GM18858 (cell line): ENCODE data around the gene CRMP1.
"Not testable (repeated sequence)": the region's sequence is repeated elsewhere in the genome, so short reads cannot be mapped to it uniquely, and the experiment has no call there.

Experiments
- ATAC-seq: cut with Tn5 transposase; IDR thresholded peaks from one replicate; pipeline ENCODE4 v1.9.1; 2021; ENCODE audit not compliant: unreplicated experiment

Gene CRMP1

DNA sequence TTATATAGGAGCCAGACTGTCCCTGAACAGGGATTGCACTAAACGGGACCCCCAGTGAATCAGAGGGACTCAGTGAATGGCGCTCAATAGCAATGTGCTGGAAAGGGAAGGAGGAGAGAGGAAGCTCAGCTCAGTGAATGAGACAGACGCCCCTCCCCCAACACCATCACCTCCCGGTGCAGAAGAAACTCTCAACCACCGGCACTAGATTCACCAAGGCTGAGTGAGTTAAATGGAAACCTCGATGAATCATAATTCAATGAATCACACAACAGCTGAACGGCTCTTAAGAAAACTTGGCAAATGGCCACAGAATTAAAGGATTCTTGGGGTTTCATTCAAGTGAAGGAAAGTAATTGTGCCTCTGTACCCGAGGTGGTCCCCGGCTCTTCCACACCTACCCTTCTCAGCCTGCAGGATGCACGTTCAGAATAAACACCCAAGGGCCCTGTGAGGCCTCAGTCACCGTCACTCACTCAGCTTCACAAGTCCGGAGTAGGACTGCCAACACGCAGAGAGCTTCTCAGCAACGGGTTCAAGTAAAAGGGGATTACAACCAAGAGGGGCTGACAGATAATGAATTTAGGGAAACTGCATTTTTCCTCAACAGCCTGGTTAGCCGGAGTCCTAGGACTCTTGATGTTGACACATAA lies 29.3 kb downstream of the CRMP1 start:
- no peak for ATAC-seq

DNA sequence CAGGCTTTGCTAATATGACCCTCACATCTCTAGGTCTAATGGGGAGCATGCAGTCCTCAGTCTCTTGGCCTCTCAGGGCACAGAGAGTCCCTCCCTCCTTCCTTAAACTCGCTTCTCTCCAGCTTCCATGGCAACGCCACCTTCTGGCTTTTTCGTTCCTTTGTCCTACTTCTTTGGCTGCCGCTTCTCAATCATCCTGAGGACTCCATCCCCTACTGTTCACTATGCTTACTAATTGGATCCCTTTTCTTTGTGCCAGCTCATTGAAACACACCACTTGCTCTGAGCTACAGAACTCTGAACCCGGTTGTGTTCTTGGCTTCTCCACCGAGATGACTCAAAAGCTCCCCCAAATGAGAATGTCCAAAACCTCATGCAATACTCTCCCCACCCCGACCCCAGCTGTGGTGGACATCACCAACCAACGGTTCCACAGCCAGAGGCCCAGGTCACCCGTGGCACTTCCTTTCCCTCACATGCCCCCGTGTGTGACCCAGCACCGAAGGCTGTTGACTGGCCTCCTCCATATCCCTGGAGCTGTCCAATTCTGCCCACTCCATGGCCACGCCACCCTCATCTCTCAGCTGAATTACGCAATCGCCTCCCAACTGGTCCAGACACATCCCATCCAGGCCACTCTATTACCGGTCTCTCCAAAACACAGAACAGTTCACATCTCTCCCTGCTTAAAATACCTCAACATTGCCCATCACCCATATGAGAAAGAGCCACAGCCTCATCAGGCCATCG lies 34.7 kb downstream of the CRMP1 start:
- no peak for ATAC-seq

DNA sequence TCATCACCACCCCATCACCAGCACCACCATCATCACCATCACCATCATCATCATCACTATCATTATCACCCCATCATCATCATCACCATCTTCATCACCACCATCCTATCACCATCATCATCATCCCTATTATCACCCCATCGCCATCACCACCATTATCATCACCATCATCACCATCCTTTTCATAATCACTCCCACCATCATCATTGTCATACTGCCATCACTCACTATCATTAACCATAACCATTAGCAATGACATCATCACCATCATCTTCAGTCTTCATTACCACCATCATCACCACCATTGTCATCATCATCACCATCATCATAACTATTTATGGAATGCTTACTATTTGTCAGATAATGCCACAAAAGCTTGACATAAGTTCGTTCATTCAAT lies 35.7 kb downstream of the CRMP1 start:
- no peak for ATAC-seq

DNA sequence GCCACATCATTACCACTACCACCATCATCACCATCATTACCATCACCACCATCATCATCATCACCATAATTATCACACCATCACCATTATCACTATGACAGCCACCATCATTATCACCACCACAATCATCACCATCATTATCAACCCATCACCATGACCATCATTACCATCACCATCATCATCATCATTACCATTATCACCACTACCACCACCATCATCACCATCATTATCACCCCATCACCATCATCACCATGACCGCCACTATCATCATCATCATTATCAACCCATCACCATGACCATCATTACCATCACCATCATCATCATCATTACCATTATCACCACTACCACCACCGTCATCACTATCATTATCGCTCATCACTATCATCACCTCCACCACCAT lies 36.5 kb downstream of the CRMP1 start:
- not testable (repeated sequence) for ATAC-seq

DNA sequence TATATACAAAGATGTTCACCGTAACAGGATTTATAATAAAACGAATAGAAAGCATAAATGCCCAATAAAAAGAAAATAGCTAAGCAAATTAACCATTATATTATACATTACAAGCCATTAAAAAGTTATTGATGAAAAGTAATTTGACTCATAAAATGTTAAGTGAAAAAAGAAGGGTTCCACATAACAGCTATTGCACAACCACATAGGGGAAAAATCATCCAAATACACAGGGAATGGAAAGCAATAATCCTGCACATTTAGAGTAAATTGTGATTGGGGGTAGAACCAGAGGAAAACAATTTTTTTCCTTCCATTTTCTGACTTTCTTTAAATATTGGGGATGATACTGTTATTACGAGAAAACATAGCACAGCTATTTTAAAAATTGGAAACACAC lies 38.0 kb downstream of the CRMP1 start:
- ATAC-seq: no peak

DNA sequence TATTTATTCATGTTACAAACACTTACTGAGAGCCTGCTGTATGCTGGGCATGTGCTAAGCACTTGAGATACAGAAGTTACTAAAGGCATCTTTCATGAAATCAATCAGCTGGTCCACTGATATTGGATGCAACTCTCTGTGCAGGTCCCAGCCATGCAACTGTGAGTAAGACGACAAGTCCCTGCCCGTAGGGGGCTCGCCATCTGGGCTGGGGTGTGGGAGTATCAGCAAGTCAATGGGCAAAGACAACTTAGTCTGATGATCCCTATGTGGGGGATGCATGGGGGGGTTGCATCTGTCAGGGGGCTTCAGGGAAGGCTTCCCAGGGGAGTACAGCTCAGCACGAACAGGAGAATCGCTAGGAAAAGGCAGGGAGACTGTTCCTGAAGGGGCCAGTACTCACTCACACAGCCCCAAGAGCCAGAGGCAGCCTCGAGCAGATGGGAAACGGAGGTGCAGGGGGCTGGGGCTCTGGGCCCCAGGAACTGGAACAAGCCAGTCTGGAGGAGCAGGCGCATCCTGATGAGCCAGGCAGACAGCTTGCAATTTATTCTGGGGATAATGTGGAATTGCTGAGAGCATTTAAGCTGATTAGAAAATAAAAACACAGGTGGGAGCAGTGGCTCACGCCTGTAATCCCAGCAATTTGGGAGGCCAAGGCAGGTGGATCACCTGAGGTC lies 40.2 kb downstream of the CRMP1 start:
- ATAC-seq: no peak

DNA sequence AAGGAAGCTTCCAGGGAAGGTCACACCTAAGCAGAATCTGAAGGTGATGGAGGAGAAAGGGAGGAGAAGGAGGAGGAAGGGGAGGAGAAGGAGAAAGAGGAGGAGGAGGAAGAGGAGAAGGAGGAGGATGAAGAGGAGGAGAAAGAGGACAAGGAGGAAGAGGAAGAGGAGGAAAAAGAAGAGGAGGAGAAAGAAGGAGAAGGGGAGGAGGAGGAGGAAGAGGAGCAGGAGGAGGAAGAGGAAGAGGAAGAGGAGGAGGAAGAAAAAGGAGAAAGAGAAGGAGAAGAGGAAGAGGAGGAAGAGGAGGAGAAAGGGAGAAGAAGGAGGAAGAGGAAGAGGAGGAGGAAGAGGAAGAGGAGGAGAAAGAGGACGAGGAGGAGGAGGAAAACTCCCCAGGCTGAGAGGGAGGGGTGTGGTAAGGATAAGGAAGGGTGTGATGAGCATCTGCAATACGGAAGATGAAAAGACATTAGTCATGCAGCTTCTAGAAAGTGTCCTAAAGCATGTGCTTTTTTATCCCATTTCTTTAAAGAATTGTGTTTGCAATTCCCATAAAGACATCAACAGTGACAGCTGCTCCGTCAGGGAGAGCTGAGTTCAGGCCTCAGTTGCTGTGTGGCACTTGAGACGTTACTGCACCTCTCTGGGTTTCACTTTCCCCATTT lies 41.1 kb downstream of the CRMP1 start:
- no peak for ATAC-seq

DNA sequence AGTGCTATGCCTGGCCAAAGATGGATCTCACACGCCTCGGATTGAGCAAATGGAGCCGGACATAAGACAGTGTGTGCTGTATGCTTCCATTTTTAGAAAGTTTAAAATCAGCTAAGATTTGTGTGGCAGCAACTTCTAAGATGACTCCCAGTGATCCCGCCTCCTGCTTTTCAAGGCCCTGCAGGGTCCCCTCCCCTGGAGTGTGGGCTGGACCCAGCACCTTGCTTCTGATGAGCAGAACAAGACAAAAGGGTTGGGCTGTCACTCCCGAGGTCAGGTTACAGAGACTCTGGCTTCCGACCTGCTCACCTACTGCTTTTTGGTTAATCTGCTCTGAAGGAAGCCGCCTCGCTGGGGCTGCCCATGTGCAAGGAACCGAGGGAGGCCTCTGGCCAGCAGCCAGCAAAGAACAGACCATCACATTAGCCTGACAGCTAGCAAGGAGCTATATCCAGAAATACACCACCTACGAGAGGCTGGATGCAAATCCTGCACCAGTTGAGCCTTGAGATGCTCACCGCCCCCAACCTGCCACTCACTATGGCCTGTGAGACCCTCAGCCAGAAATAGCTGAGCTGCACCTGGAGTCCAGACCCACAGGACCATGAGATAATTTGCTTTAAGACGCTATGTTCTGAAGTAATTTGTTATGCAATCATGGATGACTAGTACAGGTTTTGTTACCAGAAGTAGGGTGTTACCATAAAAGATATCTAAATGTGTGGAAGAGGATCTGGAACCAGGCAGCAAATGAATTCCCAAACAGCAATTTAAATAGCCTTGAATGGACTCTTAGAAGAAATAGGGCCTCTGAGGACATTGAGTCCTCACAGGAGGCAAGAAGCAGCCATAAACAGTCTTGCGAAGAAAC lies 47.6 kb downstream of the CRMP1 start:
- ATAC-seq: no peak

DNA sequence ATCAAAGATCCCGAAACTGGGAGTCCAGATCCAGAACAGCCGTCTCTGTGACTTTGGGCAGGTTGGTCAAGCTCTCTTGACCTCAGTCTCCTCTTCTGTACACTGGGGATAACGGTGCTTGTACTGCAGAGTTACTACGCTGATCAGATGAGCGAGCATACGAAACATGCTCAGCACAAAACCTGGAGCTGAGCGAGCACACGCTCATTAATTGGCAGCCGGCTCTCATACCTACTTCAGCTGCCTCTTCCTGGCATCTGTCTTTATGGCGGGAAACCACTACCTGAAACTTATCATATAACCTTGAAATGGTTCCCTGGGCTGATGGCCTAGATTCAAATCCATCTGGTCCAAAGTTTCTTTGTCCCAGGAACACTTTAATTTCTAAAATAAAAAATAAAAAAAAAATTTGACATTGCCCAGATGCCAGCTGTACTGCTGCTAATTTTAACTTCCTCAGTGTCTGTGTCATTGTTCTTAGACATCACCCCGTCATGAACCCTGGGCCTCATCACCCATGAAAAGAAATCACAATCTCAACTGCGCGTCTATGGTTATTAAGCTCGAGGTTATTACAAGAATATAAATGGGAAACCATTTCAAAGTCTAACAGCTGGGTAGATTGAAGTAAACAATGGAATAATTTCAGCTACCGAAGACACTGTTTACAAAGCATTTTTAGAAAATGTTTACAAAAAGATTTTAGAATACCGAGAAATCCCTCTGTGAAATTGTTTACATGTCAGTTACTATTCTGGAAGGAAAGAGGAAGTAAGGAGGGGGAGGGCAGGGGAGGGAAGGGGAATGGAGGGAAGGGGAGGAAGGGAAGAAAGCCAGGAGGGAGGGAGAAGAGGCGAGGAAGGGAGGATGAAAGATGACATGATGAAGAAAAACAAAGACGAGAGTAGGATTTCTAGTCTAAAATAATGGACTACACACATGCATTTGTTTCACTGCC lies 49.0 kb downstream of the CRMP1 start:
- no peak for ATAC-seq

DNA sequence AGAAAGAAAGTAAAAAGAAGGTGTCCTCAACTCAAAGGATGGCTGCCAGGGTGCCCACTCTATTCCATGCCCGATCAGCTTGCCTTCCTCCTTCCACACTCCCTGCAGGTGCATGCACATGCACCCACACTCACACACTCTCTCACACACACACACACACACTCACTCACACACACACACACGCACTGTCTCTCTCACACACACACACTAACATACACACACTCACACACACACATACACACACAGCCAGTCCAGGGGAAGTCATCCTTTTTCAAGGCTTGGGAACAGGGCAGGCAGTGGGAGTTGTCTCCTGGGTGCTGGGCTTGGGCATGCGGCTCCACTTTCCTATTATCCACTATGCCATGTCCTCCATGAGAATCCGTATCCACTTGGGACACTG lies 50.4 kb downstream of the CRMP1 start:
- no peak for ATAC-seq

DNA sequence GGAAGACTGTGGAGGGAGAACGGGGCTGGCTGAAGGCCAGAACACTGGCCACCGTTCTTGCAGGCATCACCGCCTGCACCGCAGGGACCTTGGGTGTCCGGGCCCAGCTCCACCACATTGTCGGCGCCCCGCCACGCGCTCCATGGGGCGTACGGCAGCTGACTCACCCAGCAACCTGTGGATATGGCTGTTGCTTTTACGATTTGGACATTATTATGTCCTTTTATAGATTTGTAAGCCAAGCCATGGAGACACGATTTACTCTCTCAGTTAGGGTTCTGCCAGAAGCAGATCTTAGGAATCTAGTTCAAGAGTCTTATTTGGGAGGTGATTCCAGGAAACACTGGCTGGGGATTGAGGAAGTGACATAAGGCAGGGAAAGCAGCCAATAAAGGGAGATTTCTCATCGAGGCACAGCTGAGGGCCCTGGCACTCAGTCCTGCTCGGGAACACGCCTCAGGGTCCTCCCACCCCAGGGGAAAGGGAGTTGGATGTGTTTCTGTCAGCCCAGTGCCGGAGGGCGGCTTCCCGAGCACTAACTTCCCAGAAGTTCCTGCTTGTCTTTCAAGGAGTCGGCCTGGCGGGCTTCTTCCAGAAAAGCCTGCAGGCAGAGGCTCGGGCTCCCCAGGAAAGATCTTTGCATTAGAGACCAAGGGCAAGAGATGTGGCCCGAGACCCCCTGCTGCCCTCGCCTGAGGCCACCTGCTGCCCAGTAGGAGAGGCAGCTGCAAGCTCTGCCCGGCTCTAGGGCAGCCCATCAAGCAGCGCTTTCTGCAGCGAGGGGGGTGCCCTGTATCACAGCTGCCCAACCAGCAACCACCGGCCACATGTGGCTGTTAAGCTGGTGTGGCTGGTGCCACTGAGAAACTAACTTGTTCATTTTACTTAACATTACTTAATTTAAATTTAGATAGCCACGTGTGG lies 52.9 kb downstream of the CRMP1 start:
- no peak for ATAC-seq

DNA sequence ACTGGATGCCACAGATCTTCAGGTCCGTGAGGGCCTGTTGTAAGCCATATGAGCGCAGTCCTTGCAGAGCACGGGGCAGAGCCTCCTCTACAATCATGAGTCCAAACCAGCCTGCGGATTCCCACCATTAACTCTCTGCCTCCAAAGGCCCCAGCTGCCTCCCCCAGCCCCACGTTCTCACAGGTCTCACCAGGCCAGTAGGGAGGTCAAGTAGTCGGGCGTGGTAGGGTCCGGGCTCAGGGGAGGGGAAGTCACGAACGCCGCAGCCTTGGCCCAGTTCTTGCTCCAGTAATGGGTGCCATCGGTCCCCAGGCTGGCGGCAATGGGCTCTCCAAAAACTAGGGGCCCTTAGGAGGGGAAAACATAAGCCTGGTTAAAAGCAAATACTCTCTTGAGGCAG lies 53.6 kb downstream of the CRMP1 start:
- no peak for ATAC-seq

DNA sequence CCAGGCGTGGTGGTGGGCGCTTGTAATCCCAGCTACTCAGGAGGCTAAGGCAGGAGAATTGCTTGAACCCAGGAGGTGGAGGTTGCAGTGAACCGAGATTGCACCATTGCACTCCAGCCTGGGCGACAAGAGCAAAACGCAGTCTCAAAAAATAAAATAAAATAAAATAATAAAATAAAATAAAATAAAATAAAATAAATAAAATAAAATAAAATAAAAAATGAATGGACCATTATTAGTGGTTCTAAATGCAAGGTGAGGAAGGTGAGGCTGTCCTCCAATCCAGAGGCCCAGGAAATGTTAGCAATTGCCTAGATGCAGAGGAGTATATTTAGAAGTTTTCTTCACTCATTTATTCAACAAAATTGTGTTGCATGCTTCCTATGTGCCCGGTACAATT lies 55.4 kb downstream of the CRMP1 start:
- not testable (repeated sequence) for ATAC-seq

DNA sequence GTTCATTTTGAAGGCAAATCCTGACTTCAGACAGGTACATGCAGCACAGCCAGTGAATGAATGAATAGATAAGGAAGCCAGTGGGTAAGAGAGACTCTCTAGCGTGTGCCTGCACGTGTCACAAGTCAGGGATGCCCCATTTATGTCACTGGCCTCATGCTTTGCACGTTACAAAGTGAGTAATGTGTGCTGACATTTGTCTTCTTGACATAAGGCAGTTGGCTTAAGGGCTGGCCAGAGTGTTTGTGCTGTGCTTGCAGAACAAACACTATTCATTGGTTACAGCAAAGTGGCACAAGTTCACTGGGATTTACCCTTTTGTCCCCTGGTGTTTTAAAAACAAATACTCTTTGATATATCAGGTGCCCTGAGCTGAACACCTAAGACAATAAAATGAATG lies 55.9 kb downstream of the CRMP1 start:
- ATAC-seq: no peak

DNA sequence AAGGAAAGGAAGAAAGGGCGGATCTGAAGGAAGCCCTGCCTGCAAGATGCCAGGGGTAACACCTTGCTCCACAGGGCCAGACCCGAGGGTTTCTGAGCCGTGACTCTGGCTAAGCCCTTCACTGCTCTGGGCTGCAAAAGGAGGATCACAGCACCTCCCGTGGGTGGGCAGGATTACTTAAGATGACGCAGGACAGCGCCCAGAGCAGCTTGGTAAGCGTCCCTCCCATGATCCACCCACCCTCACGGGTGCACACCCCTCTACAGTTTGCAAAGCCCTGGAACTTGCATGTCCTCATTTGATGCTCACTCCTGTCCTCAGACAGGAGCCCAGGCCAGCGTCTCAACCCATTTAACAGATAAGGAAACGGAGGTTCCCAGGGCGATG lies 64.9 kb downstream of the CRMP1 start:
- no peak for ATAC-seq

DNA sequence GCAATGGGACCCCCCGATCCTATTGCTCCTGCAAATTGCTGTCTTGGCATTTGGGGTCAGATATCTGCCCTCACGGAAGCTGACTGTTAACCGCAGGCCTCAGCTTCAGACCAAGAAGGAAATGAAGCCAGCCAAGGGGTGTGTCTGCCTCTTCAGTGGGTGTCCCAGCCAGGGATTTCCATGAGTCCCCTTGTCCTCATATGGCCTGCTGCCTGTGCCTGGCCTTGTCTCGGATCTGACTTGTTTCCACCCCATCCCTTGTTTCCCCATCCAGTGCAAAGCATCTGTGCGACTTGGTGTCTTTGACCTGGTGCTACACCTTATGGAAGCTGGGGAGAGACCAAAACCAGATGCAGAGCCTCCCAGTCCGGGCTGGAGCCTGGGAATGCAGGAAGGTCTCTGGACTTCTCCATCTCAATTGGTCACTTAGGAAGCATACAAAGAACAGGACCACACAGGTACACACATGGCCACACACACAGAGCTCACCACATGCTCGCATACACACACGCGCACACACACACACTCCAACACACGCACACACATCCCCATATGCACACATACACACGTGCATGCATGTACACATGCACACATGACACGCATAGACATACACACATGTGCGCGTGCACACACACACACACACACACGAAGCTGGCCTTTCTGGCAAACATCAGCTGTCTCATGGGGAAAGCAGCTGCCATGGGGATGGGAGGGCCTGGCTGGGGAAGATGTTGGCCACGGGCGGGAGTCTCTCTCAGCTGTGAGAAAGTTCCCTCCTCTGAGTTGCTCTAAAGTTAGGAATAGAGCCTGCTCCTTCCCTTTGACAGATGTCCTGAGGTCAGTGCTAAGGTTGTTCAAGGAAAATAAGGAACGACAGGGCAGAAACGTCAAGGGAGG lies 65.5 kb downstream of the CRMP1 start:
- no peak for ATAC-seq

DNA sequence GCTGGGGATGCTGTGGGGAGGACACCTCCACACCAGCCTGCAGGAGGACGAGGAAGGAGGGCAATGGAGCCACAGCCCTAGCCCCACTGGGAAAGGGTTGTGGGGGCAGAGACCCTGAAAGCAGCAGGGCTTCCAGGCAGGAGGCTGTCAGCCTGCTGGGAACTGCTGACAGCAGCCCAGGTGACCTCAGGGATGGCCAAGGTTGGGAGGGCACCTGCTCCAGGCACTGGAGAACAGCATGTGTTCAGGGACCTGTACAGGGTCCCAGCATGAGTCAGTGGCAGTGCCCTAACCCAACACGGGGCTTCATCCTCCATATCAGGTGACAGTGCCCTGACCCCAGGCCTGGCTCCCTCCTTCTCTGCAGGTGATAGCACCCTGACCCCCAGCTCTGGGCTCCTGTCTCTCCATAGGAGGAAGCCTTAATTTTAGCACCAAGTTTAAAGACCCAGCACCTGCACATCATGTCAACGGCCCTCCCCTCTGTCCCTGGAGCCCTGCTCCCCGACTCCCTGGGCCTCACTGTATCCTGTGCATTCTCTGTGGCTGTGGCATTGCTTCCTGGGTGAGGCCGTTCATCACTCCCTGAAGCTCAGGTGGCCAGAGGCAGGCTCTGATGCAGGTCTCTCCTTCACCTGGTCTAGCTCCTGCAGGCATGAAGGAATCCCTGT lies 66.3 kb downstream of the CRMP1 start:
- no peak for ATAC-seq
